ENCODE results near the gene NPW.
A peak's percentile ranks its signal among the peaks of the same experiment; 100 is the strongest.

The NPW gene

DNA sequence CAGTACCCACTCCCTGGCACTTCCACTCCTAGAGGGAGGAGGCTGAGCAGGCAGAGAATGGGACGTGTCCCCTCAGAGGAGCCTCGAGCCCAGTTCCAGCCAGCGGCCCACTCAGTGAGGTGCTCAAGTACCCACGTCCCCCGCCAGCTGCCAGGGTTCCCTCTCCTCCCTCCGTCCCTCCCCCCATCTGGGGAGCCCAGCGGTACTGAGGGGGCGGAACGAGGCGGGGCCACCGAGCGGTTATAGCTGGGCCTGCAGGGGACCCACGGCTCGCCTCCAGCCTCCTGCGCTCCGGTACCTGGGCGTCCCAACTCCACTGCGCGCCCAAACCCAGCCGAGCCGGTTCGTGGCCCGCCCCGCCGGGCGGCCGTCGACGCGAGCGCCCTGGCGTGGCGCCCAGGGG, at the start of gene NPW:
Gene NPW, plus strand, starts transcription at position 268 of the 403 bp plus-strand sequence.
- no peak for DNase-seq (ENCODE audit: low read depth)

DNA sequence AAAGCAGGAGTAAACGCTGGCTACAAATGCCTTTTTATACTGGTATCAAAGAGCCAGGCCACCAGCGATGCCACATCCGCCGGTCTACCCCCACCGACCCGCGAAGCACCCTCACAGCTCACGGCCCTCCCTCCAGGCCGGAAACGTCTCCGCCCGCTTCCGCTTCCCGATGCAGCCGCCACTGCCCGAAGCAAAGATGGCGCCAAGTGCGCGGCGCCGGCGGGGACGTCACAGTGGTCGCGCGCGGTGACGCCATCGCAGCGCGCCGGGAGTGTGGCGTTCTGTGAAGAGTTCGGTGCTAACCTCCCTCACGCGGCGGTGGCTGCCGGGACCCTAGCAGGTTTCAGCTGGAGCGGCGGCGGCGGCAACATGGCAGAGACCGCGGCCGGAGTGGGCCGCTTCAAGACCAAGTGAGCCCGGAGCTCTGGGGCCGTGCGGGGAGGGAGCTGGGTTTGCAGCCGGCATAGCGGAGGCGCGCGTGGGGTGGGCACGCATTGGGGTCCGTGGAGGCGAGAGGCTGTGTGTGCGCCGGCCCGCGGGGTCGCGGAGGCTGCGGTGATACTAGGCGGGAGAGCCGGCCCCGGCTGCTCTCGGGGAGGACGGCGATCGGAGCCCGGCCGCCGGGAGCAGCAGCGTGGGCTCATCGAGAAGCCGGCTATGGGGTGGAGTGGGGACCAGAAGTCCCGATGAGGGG, 47.6 kb upstream of the NPW start, which contains the start of gene TBL3:
Gene TBL3, plus strand, starts transcription at position 258 of the 694 bp plus-strand sequence. Its CDS starts 112 bp downstream, at position 370.
- DNase-seq (ENCODE audit: low read depth) = peak; percentile 64

- no peak for DNase-seq (ENCODE audit: low read depth)
Measured at GRCh38 chr16:1972490-1972877, 47.1 kb upstream of the NPW start.

DNA sequence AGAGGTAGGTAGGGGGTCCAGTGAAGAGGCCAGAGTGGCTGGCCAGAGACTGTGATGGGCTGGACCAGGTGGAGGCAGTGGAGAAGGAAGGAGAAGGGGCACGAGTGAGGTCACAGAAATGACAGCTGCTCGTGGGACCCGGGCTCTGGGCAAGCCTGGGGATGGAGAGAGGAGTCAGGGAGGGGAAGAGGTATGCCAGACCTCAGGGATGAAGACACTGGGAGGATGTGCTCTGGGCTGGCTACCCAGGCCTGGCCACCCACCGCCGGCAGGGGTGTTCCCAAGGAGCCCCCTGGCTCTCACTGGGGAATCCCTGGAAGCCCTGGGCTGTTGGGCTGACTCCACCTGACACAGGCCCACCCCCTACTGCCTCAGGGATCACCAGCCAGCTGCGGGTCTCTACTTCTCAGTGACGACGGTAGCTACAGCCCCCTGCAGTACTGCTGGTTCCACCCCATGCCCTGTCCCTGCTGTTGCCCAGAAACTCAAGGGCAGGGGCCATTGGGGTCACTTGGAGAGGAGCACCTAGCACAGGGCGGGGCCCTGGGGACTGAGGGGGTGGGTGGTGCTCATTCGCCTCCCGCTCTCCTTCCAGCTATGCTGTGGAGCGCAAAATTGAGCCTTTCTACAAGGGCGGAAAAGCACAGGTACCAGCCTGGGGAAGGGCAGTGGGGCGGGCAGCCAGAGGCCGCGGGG, 46.0 kb upstream of the NPW start:
- no peak for DNase-seq (ENCODE audit: low read depth)

DNA sequence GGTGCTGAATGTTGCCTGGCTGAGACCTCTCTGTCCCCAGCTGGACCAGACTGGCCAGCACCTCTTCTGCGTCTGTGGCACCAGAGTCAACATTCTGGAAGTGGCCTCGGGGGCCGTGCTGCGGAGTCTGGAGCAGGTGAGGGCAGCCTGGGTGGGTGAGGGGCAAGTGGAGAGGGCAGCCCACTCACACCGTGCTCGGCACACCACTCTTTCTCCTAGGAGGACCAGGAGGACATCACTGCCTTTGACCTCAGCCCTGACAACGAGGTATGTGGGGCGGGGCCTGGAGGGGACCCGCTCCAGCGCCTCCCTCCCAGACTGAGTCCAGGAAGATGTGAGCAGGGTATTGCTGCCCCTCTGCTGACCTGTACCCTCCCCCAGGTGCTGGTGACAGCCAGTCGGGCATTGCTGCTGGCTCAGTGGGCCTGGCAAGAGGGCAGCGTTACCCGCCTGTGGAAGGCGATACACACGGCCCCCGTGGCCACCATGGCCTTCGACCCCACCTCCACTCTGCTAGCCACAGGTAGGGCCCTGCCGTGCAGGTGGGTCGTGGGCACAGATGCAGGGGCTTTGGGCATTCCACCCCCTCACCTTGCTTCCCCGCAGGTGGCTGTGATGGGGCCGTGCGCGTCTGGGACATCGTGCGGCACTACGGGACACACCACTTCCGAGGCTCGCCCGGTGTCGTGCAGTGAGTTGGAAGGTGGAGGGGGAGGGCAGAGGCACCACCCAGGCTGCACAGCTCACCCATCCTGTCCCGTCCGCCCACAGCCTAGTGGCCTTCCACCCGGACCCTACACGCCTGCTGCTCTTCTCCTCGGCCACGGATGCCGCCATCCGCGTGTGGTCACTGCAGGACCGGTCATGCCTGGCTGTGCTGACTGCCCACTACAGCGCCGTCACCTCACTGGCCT, 45.2 kb upstream of the NPW start:
- DNase-seq (ENCODE audit: low read depth) = no peak

- no peak for DNase-seq (ENCODE audit: low read depth)
Measured at GRCh38 chr16:1975432-1976215, 44.0 kb upstream of the NPW start.

- no peak for DNase-seq (ENCODE audit: low read depth)
Measured at GRCh38 chr16:1976216-1976520, 43.4 kb upstream of the NPW start.

DNA sequence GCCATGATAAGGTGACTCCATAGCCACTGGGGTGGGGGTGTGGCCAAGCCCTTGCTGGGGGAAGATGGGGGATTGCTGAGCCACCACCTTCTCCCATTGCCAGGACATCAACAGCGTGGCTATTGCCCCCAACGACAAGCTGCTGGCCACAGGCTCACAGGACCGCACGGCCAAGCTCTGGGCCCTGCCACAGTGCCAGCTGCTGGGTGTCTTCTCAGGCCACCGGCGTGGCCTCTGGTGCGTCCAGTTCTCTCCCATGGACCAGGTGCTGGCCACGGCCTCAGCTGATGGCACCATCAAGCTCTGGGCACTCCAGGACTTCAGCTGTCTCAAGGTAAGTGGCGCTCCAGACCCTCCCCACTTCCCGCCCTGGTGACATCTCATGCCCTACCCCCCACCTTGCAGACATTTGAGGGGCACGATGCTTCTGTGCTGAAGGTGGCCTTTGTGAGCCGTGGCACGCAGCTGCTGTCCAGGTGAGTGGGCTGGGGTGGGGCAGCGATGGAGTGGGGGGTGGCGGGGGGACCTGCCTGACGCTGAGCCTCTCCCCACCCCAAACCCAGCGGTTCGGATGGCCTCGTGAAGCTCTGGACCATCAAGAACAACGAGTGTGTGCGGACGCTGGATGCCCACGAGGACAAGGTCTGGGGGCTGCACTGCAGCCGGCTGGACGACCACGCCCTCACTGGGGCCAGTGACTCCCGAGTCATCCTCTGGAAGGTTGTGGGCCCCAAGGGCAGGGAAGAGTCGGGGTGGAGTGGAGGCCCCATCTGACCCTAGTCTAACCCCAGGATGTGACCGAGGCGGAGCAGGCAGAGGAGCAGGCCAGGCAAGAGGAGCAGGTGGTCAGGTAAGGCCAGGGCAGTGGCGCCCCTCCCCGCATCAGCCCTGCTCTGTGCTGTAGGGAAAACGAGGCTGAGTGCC, 42.4 kb upstream of the NPW start:
- no peak for DNase-seq (ENCODE audit: low read depth)

DNA sequence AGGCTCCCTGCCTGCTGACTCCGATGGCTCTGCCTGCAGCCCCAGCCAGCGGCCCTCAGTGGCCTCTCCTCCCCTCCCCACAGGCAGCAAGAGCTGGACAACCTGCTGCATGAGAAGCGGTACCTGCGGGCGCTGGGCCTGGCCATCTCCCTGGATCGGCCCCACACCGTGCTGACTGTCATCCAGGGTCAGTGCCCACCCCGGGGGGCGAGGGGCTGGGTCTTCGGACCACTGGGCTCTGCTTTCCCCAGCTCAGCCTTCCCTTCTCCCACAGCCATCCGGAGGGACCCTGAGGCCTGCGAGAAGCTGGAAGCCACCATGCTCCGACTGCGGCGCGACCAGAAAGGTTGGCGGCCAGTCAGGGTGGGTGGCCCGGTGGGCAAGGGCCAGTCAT, 41.7 kb upstream of the NPW start:
- DNase-seq (ENCODE audit: low read depth) = no peak

GRCh38 chr16:1978476-1979120, 41.0 kb upstream of the NPW start:
- DNase-seq (ENCODE audit: low read depth) = no peak

DNA sequence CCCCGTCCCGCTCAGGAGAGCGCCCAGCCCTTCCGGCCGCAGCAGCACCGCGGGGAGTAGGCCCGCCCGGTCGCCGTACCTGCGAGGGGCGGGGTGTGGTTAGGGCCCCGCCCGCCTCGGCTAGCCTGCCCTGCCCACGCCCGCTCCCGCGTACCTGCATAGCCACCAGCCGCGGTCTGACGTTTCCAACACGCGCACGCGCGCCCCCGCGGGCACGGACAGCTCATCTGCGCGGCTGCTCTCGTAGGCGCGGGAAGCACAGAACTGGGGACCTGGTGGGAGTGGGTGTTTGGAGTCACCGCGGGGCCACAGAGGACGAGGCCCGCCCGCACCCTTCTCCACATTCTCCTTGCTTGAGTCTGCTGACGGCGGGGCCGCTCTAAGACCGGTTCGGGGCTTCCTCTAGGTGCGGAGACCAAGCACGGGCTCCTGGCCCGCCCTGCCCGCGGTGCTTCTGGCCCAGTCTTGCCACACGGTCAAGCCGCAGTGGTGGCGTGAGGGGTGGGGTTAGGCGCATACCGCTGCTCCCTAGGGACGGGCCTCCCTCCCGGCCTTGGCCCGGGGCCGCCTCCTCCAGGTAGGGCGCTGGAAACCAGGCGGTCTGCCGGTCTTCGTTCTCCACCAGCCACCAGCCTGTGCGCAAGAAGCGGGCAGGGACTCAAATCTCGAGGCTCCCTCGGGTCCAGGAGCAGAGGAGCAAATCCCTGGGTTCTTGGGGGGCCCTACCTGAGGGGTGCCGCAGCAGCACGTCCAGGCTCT, 40.1 kb upstream of the NPW start:
- no peak for DNase-seq (ENCODE audit: low read depth)

- DNase-seq (ENCODE audit: low read depth) = no peak
Measured at GRCh38 chr16:1980030-1980769, 39.4 kb upstream of the NPW start.

GRCh38 chr16:1980770-1981087, 38.9 kb upstream of the NPW start:
- no peak for DNase-seq (ENCODE audit: low read depth)

DNA sequence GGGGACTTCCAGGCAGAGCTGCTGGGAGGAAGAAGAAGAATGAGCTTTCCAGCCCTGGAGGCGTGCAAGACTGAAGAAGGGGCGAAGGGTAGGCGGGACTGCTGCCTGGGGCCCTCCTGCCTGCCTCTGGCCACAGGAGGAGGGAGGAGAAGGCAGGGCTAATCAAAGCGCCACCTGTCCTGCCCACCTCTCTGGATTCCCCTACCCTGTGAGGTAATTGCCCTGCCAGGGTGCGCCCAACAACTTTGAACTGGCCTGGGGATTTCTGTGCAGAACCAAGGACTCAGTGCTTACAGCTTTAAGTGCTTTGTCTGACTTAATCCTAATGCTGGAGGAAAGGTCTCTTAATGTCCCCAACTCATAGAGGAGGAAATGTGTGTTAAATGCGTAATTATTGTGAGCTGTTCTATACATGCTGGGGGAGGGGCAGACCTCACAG, 38.2 kb upstream of the NPW start, which contains the start of gene NOXO1:
Gene NOXO1, minus strand, starts transcription at position 72 of the 439 bp plus-strand sequence. CDS start 290 bp downstream, outside the sequence.
- no peak for DNase-seq (ENCODE audit: low read depth)

- DNase-seq (ENCODE audit: low read depth) = no peak
Measured at GRCh38 chr16:1982013-1982433, 37.6 kb upstream of the NPW start.

- DNase-seq (ENCODE audit: low read depth) = no peak
Measured at GRCh38 chr16:1982991-1983543, 36.5 kb upstream of the NPW start.

DNA sequence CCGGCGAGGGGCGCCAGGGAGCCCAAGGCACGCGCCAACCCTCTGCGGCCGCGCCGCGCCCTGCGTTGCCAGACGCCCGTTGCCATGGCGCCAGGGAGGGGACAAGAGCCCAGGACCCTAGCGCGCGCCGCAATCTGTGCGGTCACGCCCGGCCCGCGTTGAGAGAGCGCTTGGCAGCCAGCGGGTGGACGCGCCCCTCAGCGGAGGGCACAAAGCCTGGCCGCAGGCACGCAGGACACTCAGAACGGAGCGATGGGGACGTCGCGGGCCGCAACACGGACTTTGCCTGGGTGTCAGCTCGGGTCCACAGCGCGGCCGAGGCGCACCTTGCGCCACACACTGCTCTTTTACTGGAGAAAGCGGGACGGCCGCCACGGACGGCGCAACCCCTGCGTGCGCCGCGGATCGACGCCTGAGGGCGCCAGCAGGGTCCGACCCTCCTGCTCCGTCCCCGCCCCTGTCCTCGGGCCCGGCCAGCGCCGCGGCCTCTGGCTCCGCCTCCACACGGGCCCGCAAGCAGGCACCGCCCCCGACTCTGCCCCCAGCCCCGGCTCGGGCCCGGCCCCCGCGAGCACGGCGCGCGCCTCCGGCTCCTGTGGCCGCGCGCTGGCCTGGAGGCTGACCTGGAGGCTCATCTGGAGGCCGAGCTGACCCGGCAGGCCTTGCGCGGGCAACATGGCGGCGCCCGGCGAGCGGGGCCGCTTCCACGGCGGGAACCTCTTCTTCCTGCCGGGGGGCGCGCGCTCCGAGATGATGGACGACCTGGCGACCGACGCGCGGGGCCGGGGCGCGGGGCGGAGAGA, 35.8 kb upstream of the NPW start, which contains the start of gene GFER:
Gene GFER, plus strand, starts transcription at position 650 of the 803 bp plus-strand sequence. Its CDS starts 26 bp downstream, at position 676.
- DNase-seq (ENCODE audit: low read depth) = no peak

All from GM04503 (cell line).